ENCODE results near the gene PAX6. TPM values are rescaled to one million over a fixed set of nuclear protein-coding genes. Genes with fewer than 3 reads are reported as not detected.
A peak's percentile ranks its signal among the peaks of the same experiment; 100 is the strongest.

The PAX6 gene
- total and polyA plus RNA-seq, 9 of the 15 experiments (the other 6 are each of a cell fraction or from before 2014, with no cell fraction given), result 1.5 to 10.9 (median 5.3) TPM

DNA sequence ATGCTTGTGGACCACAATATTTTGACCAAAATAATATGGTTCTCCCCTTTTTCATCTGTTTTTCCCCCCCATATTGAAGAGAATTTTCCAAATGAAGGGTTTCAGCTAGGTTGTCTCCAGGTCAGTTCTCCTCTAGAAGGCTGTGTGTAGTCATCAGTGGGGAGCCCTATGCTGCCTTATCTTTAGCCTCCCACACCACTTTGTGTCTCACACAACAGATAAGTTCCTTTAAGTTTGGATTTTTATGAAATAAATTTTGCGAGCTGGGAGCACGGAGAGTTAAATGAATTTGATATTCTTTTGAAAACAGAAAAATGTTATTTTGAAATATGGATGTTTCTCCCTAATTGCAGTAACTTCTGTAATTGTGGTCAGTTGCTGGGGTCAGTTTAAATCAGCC is 28.9 kb downstream of the PAX6 start (continued):
- TF ChIP-seq, protein P1, sequence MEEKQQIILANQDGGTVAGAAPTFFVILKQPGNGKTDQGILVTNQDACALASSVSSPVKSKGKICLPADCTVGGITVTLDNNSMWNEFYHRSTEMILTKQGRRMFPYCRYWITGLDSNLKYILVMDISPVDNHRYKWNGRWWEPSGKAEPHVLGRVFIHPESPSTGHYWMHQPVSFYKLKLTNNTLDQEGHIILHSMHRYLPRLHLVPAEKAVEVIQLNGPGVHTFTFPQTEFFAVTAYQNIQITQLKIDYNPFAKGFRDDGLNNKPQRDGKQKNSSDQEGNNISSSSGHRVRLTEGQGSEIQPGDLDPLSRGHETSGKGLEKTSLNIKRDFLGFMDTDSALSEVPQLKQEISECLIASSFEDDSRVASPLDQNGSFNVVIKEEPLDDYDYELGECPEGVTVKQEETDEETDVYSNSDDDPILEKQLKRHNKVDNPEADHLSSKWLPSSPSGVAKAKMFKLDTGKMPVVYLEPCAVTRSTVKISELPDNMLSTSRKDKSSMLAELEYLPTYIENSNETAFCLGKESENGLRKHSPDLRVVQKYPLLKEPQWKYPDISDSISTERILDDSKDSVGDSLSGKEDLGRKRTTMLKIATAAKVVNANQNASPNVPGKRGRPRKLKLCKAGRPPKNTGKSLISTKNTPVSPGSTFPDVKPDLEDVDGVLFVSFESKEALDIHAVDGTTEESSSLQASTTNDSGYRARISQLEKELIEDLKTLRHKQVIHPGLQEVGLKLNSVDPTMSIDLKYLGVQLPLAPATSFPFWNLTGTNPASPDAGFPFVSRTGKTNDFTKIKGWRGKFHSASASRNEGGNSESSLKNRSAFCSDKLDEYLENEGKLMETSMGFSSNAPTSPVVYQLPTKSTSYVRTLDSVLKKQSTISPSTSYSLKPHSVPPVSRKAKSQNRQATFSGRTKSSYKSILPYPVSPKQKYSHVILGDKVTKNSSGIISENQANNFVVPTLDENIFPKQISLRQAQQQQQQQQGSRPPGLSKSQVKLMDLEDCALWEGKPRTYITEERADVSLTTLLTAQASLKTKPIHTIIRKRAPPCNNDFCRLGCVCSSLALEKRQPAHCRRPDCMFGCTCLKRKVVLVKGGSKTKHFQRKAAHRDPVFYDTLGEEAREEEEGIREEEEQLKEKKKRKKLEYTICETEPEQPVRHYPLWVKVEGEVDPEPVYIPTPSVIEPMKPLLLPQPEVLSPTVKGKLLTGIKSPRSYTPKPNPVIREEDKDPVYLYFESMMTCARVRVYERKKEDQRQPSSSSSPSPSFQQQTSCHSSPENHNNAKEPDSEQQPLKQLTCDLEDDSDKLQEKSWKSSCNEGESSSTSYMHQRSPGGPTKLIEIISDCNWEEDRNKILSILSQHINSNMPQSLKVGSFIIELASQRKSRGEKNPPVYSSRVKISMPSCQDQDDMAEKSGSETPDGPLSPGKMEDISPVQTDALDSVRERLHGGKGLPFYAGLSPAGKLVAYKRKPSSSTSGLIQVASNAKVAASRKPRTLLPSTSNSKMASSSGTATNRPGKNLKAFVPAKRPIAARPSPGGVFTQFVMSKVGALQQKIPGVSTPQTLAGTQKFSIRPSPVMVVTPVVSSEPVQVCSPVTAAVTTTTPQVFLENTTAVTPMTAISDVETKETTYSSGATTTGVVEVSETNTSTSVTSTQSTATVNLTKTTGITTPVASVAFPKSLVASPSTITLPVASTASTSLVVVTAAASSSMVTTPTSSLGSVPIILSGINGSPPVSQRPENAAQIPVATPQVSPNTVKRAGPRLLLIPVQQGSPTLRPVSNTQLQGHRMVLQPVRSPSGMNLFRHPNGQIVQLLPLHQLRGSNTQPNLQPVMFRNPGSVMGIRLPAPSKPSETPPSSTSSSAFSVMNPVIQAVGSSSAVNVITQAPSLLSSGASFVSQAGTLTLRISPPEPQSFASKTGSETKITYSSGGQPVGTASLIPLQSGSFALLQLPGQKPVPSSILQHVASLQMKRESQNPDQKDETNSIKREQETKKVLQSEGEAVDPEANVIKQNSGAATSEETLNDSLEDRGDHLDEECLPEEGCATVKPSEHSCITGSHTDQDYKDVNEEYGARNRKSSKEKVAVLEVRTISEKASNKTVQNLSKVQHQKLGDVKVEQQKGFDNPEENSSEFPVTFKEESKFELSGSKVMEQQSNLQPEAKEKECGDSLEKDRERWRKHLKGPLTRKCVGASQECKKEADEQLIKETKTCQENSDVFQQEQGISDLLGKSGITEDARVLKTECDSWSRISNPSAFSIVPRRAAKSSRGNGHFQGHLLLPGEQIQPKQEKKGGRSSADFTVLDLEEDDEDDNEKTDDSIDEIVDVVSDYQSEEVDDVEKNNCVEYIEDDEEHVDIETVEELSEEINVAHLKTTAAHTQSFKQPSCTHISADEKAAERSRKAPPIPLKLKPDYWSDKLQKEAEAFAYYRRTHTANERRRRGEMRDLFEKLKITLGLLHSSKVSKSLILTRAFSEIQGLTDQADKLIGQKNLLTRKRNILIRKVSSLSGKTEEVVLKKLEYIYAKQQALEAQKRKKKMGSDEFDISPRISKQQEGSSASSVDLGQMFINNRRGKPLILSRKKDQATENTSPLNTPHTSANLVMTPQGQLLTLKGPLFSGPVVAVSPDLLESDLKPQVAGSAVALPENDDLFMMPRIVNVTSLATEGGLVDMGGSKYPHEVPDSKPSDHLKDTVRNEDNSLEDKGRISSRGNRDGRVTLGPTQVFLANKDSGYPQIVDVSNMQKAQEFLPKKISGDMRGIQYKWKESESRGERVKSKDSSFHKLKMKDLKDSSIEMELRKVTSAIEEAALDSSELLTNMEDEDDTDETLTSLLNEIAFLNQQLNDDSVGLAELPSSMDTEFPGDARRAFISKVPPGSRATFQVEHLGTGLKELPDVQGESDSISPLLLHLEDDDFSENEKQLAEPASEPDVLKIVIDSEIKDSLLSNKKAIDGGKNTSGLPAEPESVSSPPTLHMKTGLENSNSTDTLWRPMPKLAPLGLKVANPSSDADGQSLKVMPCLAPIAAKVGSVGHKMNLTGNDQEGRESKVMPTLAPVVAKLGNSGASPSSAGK (IDR thresholded peaks at IDR 0.05), result no peak
- TF ChIP-seq, protein P2, sequence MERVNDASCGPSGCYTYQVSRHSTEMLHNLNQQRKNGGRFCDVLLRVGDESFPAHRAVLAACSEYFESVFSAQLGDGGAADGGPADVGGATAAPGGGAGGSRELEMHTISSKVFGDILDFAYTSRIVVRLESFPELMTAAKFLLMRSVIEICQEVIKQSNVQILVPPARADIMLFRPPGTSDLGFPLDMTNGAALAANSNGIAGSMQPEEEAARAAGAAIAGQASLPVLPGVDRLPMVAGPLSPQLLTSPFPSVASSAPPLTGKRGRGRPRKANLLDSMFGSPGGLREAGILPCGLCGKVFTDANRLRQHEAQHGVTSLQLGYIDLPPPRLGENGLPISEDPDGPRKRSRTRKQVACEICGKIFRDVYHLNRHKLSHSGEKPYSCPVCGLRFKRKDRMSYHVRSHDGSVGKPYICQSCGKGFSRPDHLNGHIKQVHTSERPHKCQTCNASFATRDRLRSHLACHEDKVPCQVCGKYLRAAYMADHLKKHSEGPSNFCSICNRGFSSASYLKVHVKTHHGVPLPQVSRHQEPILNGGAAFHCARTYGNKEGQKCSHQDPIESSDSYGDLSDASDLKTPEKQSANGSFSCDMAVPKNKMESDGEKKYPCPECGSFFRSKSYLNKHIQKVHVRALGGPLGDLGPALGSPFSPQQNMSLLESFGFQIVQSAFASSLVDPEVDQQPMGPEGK (CRISPR knock-in tag; IDR thresholded peaks at IDR 0.05; ENCODE audit: borderline replicate concordance), result no peak
- no peak for TF ChIP-seq MECOM (CRISPR knock-in tag; IDR thresholded peaks at IDR 0.05)
- TF ChIP-seq SETDB1 (IDR thresholded peaks at IDR 0.05; ENCODE audit: low read length), result no peak
- TF ChIP-seq, protein P3, sequence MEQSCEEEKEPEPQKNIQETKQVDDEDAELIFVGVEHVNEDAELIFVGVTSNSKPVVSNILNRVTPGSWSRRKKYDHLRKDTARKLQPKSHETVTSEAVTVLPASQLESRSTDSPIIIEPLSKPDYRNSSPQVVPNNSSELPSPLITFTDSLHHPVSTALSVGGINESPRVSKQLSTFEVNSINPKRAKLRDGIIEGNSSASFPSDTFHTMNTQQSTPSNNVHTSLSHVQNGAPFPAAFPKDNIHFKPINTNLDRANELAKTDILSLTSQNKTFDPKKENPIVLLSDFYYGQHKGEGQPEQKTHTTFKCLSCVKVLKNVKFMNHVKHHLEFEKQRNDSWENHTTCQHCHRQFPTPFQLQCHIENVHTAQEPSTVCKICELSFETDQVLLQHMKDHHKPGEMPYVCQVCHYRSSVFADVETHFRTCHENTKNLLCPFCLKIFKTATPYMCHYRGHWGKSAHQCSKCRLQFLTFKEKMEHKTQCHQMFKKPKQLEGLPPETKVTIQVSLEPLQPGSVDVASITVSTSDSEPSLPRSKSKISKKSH (CRISPR knock-in tag; IDR thresholded peaks at IDR 0.05), result no peak
- TF ChIP-seq ZFP36 (IDR thresholded peaks at IDR 0.05; ENCODE audit: low read depth, low read length, partially characterized antibody), result no peak
- TF ChIP-seq, protein P4, sequence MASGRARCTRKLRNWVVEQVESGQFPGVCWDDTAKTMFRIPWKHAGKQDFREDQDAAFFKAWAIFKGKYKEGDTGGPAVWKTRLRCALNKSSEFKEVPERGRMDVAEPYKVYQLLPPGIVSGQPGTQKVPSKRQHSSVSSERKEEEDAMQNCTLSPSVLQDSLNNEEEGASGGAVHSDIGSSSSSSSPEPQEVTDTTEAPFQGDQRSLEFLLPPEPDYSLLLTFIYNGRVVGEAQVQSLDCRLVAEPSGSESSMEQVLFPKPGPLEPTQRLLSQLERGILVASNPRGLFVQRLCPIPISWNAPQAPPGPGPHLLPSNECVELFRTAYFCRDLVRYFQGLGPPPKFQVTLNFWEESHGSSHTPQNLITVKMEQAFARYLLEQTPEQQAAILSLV (tag; IDR thresholded peaks at IDR 0.05), result no peak
- no peak for TF ChIP-seq IFI16 (CRISPR knock-in tag; IDR thresholded peaks at IDR 0.05)
- TF ChIP-seq CBX1 (IDR thresholded peaks at IDR 0.05; ENCODE audit: low read depth), result no peak
- TF ChIP-seq MXI1 (IDR thresholded peaks at IDR 0.05; ENCODE audit: low read depth, low read length), result no peak
- TF ChIP-seq PRMT5 (CRISPR knock-in tag; IDR thresholded peaks at IDR 0.05), result no peak
- no peak for TF ChIP-seq RAD51 (IDR thresholded peaks at IDR 0.05; ENCODE audit: borderline replicate concordance, low read depth)
- TF ChIP-seq DPF2 (IDR thresholded peaks at IDR 0.05), result peak; percentile 80
- TF ChIP-seq KDM2B (CRISPR knock-in tag; IDR thresholded peaks at IDR 0.05), result no peak

Measured in K562 (cell line).